HepG2 (cell line): ENCODE data around the gene CAMK4. TPM values are rescaled to one million over a fixed set of nuclear protein-coding genes. Genes with fewer than 3 reads are reported as not detected.

Source experiments
- ATAC-seq: fragments of 200-7000 bp; cut with Tn5 transposase; 3 replicates; pipeline ENCODE4 v1.9.1; 2020; ENCODE audit warnings: mild to moderate bottlenecking, moderate library complexity
- BruUV-seq: library from RNA; stranded (reverse); fragments of 400-500 nt; replicated peaks from 2 replicates; lab custom pipeline; 2021; lab: Mats Ljungman, UMichigan
- CTCF ChIA-PET: fragments of 300-600 bp; formaldehyde crosslinking; extraction: SDS; loops from one replicate; lab custom pipeline; 2021; ENCODE audit warnings: low total read pairs, inconsistent platforms, low intra/inter-chr PET ratio; lab: Yijun Ruan, JAX
- POLR2A ChIA-PET: fragments of 350-600 bp; sonication (Branson Sonifier 250); formaldehyde crosslinking; loops from one replicate; lab custom pipeline; 2020; ENCODE audit warnings: antibody characterized with exemption, inconsistent platforms; lab: Yijun Ruan, JAX
- DNase-seq: peaks from one replicate; pipeline ENCODE4 v3.0.0-alpha.2; 2015; ENCODE audit warnings: low spot score
- FAIRE-seq: peaks from 3 replicates; lab custom pipeline; 2011; peaks lifted over from hg19 to GRCh38; lab: Jason Lieb, UNC
- H2AFZ ChIP-seq: one replicate; pipeline ENCODE4 v1.6.1; 2011; ENCODE audit warnings: low read length, inconsistent platforms
- H3K27ac ChIP-seq: fragments of 300-600 bp; 3 replicates; pipeline ENCODE4 v1.8.0; 2011; ENCODE audit warnings: mixed run types, mild to moderate bottlenecking, mixed read lengths, low read length, inconsistent platforms; ENCODE audit not compliant: insufficient read depth; ENCODE audit errors: extremely low read length
- H3K27me3 ChIP-seq, 2 experiments: fragments of 200-600 bp in 1 of 2; 2 replicates in 1 of 2; 3 replicates in 1 of 2; pipeline versions ENCODE4 v1.6.0 to v1.8.0; 2011; ENCODE audit warnings: low read length in 2 of 2, mild to moderate bottlenecking in 2 of 2, moderate library complexity in 2 of 2, inconsistent platforms in 1 of 2; ENCODE audit not compliant: insufficient read depth in 2 of 2, control insufficient read depth in 1 of 2
- H3K36me3 ChIP-seq, 2 experiments: fragments of 200-600 bp in 1 of 2; replicated peaks in 1 of 2; 2 replicates in 1 of 2; 3 replicates in 1 of 2; pipeline versions ENCODE4 v1.5.1 to v1.8.0; 2011; ENCODE audit warnings: low read length in 2 of 2, inconsistent platforms in 1 of 2; ENCODE audit not compliant: insufficient read depth in 2 of 2, control insufficient read depth in 1 of 2
- H3K4me1 ChIP-seq: 2 replicates; pipeline ENCODE4 v1.5.1; 2012; ENCODE audit warnings: low read length, inconsistent platforms; ENCODE audit not compliant: insufficient read depth
- H3K4me2 ChIP-seq: 2 replicates; pipeline ENCODE4 v1.6.0; 2011; ENCODE audit warnings: low read depth, low read length, inconsistent platforms
- H3K4me3 ChIP-seq, 3 experiments: fragments of 200-600 bp in 1 of 3; sonication (generic), shearing (Covaris generic) in 1 of 3; replicated peaks in 1 of 3; 2 replicates each; pipeline ENCODE4 v1.5.1; 2011 to 2016; ENCODE audit warnings: low read length in 3 of 3, inconsistent platforms in 2 of 3, low read depth in 2 of 3, mild to moderate bottlenecking in 2 of 3, control low read depth in 1 of 3, mixed read lengths in 1 of 3; ENCODE audit not compliant: insufficient read depth in 1 of 3
- H3K79me2 ChIP-seq: one replicate; pipeline ENCODE4 v1.6.1; 2011; ENCODE audit warnings: low read length, inconsistent platforms; ENCODE audit not compliant: insufficient read depth
- H3K9ac ChIP-seq: 2 replicates; pipeline ENCODE4 v1.6.0; 2011; ENCODE audit warnings: mild to moderate bottlenecking, low read depth, low read length, inconsistent platforms; ENCODE audit not compliant: insufficient read depth
- H3K9me3 ChIP-seq: 2 replicates; pipeline ENCODE4 v1.5.1; 2012; ENCODE audit warnings: mild to moderate bottlenecking, low read length
- H4K20me1 ChIP-seq: 2 replicates; pipeline ENCODE4 v1.6.0; 2011; ENCODE audit warnings: inconsistent platforms, mild to moderate bottlenecking, low read length, moderate library complexity; ENCODE audit not compliant: insufficient read depth
- ELF3 ChIP-seq: IDR thresholded peaks from 2 replicates; pipeline ENCODE4 v1.6.1; 2016; ENCODE audit warnings: missing genetic modification reagents, missing compliant biosample characterization
- IKZF1 ChIP-seq: fragments of 450-650 bp; IDR thresholded peaks from 2 replicates; pipeline ENCODE4 v1.7.1; 2016
- JARID2 ChIP-seq: sonication (generic); formaldehyde crosslinking; IDR thresholded peaks from 2 replicates; pipeline ENCODE4 v1.8.1; 2023; ENCODE audit warnings: missing genetic modification reagents, inconsistent platforms; ENCODE audit not compliant: insufficient replicate concordance
- MIER2 ChIP-seq: IDR thresholded peaks from 2 replicates; pipeline ENCODE4 v1.6.1; 2016; ENCODE audit warnings: missing biosample characterization, missing genetic modification reagents
- NCOR1 ChIP-seq: fragments of 200-600 bp; sonication (generic); IDR thresholded peaks from 2 replicates; pipeline ENCODE4 v1.7.0; 2017; ENCODE audit warnings: antibody characterized with exemption, low read length, borderline replicate concordance
- NR2F6 ChIP-seq, 2 experiments: IDR thresholded peaks; 2 replicates each; pipeline ENCODE4 v1.6.1; 2016; ENCODE audit warnings: antibody characterized with exemption in 1 of 2, mild to moderate bottlenecking in 1 of 2
- PBX3 ChIP-seq: sonication (generic); formaldehyde crosslinking; IDR thresholded peaks from 2 replicates; pipeline ENCODE4 v1.8.1; 2023; ENCODE audit warnings: missing genetic modification reagents, inconsistent platforms, borderline replicate concordance
- PCBP1 ChIP-seq: fragments of 200-400 bp; formaldehyde crosslinking; IDR thresholded peaks from 2 replicates; pipeline ENCODE4 v1.6.1; 2017; ENCODE audit warnings: mild to moderate bottlenecking, low read depth, low read length, borderline replicate concordance
- ZFP91 ChIP-seq: sonication (generic); formaldehyde crosslinking; IDR thresholded peaks from 2 replicates; pipeline ENCODE4 v1.9.0; 2022; ENCODE audit warnings: missing genetic modification reagents, mild to moderate bottlenecking, borderline replicate concordance
- ZNF17 ChIP-seq: sonication (generic); formaldehyde crosslinking; IDR thresholded peaks from 2 replicates; pipeline ENCODE4 v1.5.0; 2020; ENCODE audit warnings: mild to moderate bottlenecking, missing genetic modification reagents
- ZNF513 ChIP-seq: sonication (generic); formaldehyde crosslinking; conservative IDR thresholded peaks from 2 replicates; pipeline ENCODE4 v1.5.0; 2020; ENCODE audit warnings: missing genetic modification reagents
- ZNF891 ChIP-seq: sonication (generic); formaldehyde crosslinking; IDR thresholded peaks from 2 replicates; pipeline ENCODE4 v1.5.0; 2020; ENCODE audit warnings: mild to moderate bottlenecking, missing genetic modification reagents
- WGBS: methylation state at CpG from one replicate; pipeline ENCODE4 v1.1.6; 2017; ENCODE audit warnings: low lambda C conversion rate; 5-methylcytosine and 5-hydroxymethylcytosine counted together
- in situ Hi-C: cut with HindIII; loops from 2 replicates; pipeline ENCODE4 v1.10.0; 2017; ENCODE audit warnings: low pct_unique_long_range_greater_than_20kb; ENCODE audit not compliant: extremely low pct_ligation_motif_present
- intact Hi-C: fragments of 100-400 bp; cut with micrococcal nuclease; formaldehyde crosslinking; loops from one replicate; pipeline ENCODE4 v1.10.0; 2022; ENCODE audit not compliant: unreplicated experiment
- polyA plus RNA-seq, 8 experiments: library from polyadenylated mRNA; depleted of rRNA in 3 of 8; stranded (reverse) in 7 of 8; unstranded in 1 of 8; fragments of >200 nt; fragmentation: Illumina TruSeq in 4 of 8; extraction: Trizol in 4 of 8; gene quantifications; 2 replicates each; pipeline versions ENCODE4 v1.2.1 to v1.2.3, GENCODE V29; 2011 to 2016; ENCODE audit warnings: low read depth in 4 of 8, missing spikeins in 1 of 8, mixed read lengths in 1 of 8; ENCODE audit not compliant: insufficient read depth in 1 of 8
- total RNA-seq, 5 experiments: library from RNA; depleted of rRNA; stranded (reverse); fragments of >200 nt; fragmentation: Illumina TruSeq; extraction: Trizol; gene quantifications; 2 replicates each; pipeline ENCODE4 v1.2.3, GENCODE V29; 2016; ENCODE audit warnings: low read depth in 1 of 5

CAMK4 gene
- total and polyA plus RNA-seq, 2 of the 13 experiments (the other 11 are each of a cell fraction or from before 2014, with no cell fraction given): not detected

GRCh38 chr5:111254613-111255012 lies 30.4 kb downstream of the CAMK4 start:
- Histone ChIP-seq H3K4me1 (no peaks in the 10 kb centered on the region), H3K36me3 (no peaks in the 10 kb centered on the region), H3K9me3 (no peaks in the 10 kb centered on the region), H3K79me2 (no peaks in the 10 kb centered on the region), H3K27me3 (no peaks in the 10 kb centered on the region), H2AFZ (no peak overlapping the region), H3K27ac (no peak overlapping the region), H3K4me3 (no peak overlapping the region), H3K4me2 (no peak overlapping the region), H3K9ac (no peak overlapping the region), H4K20me1 (no peaks in the 10 kb centered on the region)
- DNase-seq: no peak
- intact Hi-C loops: no loop called here
- CTCF ChIA-PET: no interaction called here
- in situ Hi-C loops: no loop called here
- no TSS peak for BruUV-seq
- no peak for ATAC-seq
- 4% methylated on average over 3 of the region's 3 CpGs for WGBS
- no peak for FAIRE-seq
- POLR2A ChIA-PET: no interaction called here
- TF ChIP-seq PCBP1 (no peak), NCOR1 (no peak), ZNF17 (CRISPR knock-in tag) (no peak), IKZF1 (no peak), PBX3 (CRISPR knock-in tag) (no peak), NR2F6 (IDR thresholded peaks at IDR 0.05) (no peak), NR2F6 (CRISPR knock-in tag; IDR thresholded peaks at IDR 0.05) (no peak)

- Histone ChIP-seq H3K36me3 (no peaks in the 10 kb centered on the region), H3K4me1 (no peaks in the 10 kb centered on the region), H3K27ac (no peak overlapping the region), H4K20me1 (no peaks in the 10 kb centered on the region), H3K27me3 (no peaks in the 10 kb centered on the region), H3K79me2 (no peaks in the 10 kb centered on the region), H2AFZ (no peak overlapping the region), H3K4me2 (no peak overlapping the region), H3K9ac (no peak overlapping the region), H3K4me3 (no peak overlapping the region), H3K9me3 (no peaks in the 10 kb centered on the region)
- intact Hi-C loops (no loop called here), in situ Hi-C loops (no loop called here)
- DNase-seq: no peak
- CTCF ChIA-PET: no interaction called here
- FAIRE-seq: no peak
- ATAC-seq: no peak
- BruUV-seq: no TSS peak
- POLR2A ChIA-PET: no interaction called here
- 0% methylated on average over 1 of the region's 1 CpG for WGBS
- TF ChIP-seq ZFP91 (CRISPR knock-in tag) (no peak), ELF3 (CRISPR knock-in tag) (no peak), JARID2 (no peak), ZNF891 (CRISPR knock-in tag) (no peak), MIER2 (CRISPR knock-in tag) (no peak), ZNF513 (CRISPR knock-in tag) (no peak)
Observed at GRCh38 chr5:111255169-111255568, 31.0 kb downstream of the CAMK4 start.
